DOHH2 (cell line): Measurements from ENCODE around the gene SPOP.

Source experiments
- EZH2phosphoT487 ChIP-seq: fragments of 200-600 bp; sonication (generic); IDR thresholded peaks from 2 replicates; pipeline ENCODE4 v1.6.1; 2017; ENCODE audit warnings: borderline replicate concordance, mild to moderate bottlenecking, antibody characterized with exemption, low read length, moderate library complexity, mixed read lengths
- TF ChIP-seq, protein P1 (sequence below): fragments of 200-600 bp; sonication (generic); IDR thresholded peaks from one replicate; pipeline ENCODE4 v1.5.1; 2014; ENCODE audit warnings: antibody characterized with exemption, mild to moderate bottlenecking, low read depth, low read length; ENCODE audit not compliant: poor library complexity, severe bottlenecking

GRCh38 chr17:49687878-49688491 lies 10.1 kb upstream of the SPOP start:
- TF ChIP-seq, protein P1, sequence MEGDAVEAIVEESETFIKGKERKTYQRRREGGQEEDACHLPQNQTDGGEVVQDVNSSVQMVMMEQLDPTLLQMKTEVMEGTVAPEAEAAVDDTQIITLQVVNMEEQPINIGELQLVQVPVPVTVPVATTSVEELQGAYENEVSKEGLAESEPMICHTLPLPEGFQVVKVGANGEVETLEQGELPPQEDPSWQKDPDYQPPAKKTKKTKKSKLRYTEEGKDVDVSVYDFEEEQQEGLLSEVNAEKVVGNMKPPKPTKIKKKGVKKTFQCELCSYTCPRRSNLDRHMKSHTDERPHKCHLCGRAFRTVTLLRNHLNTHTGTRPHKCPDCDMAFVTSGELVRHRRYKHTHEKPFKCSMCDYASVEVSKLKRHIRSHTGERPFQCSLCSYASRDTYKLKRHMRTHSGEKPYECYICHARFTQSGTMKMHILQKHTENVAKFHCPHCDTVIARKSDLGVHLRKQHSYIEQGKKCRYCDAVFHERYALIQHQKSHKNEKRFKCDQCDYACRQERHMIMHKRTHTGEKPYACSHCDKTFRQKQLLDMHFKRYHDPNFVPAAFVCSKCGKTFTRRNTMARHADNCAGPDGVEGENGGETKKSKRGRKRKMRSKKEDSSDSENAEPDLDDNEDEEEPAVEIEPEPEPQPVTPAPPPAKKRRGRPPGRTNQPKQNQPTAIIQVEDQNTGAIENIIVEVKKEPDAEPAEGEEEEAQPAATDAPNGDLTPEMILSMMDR, result no peak
- no peak for TF ChIP-seq EZH2phosphoT487
